C4-2B (cell line): ENCODE results near the gene MSH2.
A peak's percentile ranks its signal among the peaks of the same experiment; 100 is the strongest.
"Not testable (repeated sequence)": the region's sequence is repeated elsewhere in the genome, so short reads cannot be mapped to it uniquely, and the experiment has no call there.

ENCODE experiments used
- H3K27ac ChIP-seq: fragments of 450-650 bp; 2 replicates; pipeline ENCODE4 v1.5.1; 2017
- ZFX ChIP-seq: fragments of 450-650 bp; IDR thresholded peaks from 2 replicates; pipeline ENCODE4 v1.6.1; 2017
- TF ChIP-seq, protein P1 (sequence below): fragments of 450-650 bp; conservative IDR thresholded peaks from 2 replicates; pipeline ENCODE4 v1.5.1; 2017; ENCODE audit warnings: mild to moderate bottlenecking

Gene MSH2

DNA sequence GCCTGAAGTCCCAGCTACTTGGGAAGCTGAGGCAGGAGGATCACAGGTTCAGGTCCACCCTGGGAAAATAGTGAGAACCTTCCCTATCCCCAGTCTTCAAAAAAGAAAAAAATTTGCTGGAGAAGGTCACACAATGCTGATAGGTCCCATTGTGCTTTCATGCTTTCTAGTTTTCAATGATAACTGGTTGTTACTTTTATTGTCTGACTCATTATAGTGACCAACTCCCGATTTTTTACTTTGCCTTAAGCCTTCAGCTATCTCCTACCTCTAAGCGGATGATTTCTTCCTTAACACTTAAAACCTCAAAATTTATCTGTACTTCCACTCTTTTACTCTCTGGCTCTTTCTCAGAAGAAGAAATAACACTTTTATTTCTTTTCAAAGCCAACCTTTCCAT, 17.3 kb downstream of the MSH2 start:
- TF ChIP-seq ZFX, result no peak
- TF ChIP-seq, protein P1, sequence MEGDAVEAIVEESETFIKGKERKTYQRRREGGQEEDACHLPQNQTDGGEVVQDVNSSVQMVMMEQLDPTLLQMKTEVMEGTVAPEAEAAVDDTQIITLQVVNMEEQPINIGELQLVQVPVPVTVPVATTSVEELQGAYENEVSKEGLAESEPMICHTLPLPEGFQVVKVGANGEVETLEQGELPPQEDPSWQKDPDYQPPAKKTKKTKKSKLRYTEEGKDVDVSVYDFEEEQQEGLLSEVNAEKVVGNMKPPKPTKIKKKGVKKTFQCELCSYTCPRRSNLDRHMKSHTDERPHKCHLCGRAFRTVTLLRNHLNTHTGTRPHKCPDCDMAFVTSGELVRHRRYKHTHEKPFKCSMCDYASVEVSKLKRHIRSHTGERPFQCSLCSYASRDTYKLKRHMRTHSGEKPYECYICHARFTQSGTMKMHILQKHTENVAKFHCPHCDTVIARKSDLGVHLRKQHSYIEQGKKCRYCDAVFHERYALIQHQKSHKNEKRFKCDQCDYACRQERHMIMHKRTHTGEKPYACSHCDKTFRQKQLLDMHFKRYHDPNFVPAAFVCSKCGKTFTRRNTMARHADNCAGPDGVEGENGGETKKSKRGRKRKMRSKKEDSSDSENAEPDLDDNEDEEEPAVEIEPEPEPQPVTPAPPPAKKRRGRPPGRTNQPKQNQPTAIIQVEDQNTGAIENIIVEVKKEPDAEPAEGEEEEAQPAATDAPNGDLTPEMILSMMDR, result no peak
- no peak overlapping the region for H3K27ac ChIP-seq

GRCh38 chr2:47420683-47421082, 17.7 kb downstream of the MSH2 start:
- H3K27ac ChIP-seq, result not testable (repeated sequence)

GRCh38 chr2:47422016-47422415, 19.1 kb downstream of the MSH2 start:
- no peak for TF ChIP-seq ZFX
- TF ChIP-seq, protein P1, result no peak
- H3K27ac ChIP-seq, result no peak overlapping the region

- TF ChIP-seq ZFX, result no peak
- TF ChIP-seq, protein P1, result no peak
- H3K27ac ChIP-seq, result no peak overlapping the region
These were observed 19.6 kb downstream of the MSH2 start for GRCh38 chr2:47422560-47422959.

- TF ChIP-seq ZFX, result no peak
- TF ChIP-seq, protein P1, result no peak
- no peak overlapping the region for H3K27ac ChIP-seq
These were observed 23.8 kb downstream of the MSH2 start for GRCh38 chr2:47426786-47427185.

GRCh38 chr2:47429795-47430194, 26.8 kb downstream of the MSH2 start:
- H3K27ac ChIP-seq, result peak overlapping the region; percentile 63; the same call in 1 of the 2 replicates
- no peak for TF ChIP-seq ZFX
- TF ChIP-seq, protein P1, result no peak

DNA sequence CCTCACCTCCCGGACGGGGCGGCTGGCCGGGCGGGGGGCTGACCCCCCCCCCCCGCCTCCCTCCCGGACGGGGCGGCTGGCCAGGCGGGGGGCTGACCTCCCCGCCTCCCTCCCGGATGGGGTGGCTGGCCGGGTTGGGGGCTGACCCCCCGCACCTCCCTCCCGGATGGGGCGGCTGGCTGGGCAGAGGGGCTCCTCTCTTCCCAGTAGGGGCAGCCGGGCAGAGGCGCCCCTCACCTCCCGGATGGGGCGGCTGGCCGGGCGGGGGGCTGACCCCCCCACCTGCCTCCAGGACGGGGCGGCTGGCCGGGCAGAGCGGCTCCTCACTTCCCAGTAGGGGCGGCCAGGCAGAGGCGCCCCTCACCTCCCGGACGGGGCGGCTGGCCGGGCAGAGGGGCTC, 30.1 kb downstream of the MSH2 start:
- H3K27ac ChIP-seq, result not testable (repeated sequence)

DNA sequence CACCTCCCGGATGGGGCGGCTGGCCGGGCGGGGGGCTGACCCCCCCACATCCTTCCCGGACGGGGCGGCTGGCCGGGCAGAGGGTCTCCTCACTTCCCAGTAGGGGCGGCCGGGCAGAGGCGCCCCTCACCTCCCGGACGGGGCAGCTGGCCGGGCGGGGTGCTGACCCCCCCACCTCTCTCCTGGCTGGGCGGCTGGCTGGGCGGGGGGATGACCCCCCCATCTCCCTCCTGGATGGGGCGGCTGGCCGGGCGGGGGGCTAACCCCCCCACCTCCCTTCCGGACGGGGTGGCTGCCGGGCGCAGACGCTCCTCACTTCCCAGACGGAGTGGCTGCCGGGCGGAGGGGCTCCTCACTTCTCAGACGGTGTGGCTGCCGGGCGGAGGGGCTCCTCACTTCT, 30.5 kb downstream of the MSH2 start:
- not testable (repeated sequence) for H3K27ac ChIP-seq

GRCh38 chr2:47437287-47437686, 34.3 kb downstream of the MSH2 start:
- no peak for TF ChIP-seq ZFX
- TF ChIP-seq, protein P1, result peak; percentile 34
- no peak overlapping the region for H3K27ac ChIP-seq
